Measurements from ENCODE around the gene LRRC8B.
"Not testable (repeated sequence)": the region's sequence is repeated elsewhere in the genome, so short reads cannot be mapped to it uniquely, and the experiment has no call there.

The LRRC8B gene

GRCh38 chr1:89609781-89610456 lies 85.3 kb downstream of the LRRC8B start:
- DNase-seq = no peak

- no peak for DNase-seq
These were observed 85.9 kb downstream of the LRRC8B start for GRCh38 chr1:89610457-89611011.

DNA sequence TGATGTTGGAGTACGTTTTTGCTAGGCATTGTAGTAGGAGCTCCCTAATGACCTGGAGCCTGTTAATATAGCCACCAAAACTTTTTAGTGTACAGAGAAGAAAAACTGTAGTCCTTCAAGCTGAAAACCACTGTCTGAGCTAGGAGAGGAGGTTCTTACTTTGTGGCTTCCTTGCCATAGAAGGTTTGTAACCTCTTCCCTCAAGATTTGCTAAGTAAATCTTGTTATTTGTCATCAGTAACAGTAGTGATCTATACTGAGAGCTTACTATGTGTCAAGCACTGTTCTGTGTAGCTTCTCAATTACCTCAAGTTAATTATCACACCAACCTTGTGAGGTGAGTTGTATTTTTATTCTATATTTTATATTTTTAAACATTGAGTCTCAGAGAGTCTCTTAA lies 87.1 kb downstream of the LRRC8B start:
- no peak for DNase-seq

- DNase-seq = no peak
These were observed 89.3 kb downstream of the LRRC8B start for GRCh38 chr1:89613928-89614327.

DNA sequence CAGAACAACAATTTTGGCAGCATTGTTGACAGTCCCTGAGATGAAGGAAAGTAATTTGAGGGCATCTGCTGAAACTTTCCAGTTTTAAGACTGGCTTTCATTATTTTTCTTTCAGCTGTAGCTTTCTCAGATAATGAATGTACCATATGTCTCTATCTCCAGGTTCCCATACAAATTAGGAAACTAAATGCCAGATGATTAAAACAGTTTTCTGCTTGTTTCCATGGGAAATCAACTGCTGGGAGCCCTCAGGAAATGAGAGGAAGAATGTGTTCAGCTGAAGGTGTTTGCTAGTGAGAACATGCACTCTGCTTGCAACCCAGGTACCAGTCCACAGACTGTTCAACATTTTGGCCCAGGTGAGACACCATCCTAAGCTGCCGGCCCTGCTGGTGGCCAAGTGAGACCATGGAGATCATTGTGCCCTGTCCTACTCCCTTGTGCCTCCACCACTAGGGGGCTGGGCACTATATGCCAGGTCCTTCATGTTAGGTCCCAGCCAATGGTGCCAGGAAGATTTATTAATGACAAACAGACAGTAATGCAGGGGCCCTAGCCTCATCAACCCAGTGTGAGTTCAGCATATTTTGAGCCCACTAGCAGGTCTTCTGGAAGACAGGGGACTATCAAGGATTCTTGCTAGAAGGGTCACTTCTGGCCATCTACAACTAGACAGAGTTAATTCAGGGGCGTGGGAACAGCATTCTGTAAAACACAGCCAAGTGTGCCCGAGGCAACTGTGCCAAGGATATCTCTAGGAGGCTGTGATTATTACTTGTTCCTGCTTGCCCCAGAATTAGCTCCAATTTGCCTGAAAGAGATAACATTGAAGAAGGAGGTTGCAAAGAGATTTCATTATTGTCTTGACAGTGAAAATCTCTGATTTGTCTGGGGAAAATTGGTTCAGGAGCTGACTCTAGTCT lies 91.3 kb downstream of the LRRC8B start:
- no peak for DNase-seq

GRCh38 chr1:89616844-89617627 lies 92.4 kb downstream of the LRRC8B start:
- no peak for DNase-seq

DNA sequence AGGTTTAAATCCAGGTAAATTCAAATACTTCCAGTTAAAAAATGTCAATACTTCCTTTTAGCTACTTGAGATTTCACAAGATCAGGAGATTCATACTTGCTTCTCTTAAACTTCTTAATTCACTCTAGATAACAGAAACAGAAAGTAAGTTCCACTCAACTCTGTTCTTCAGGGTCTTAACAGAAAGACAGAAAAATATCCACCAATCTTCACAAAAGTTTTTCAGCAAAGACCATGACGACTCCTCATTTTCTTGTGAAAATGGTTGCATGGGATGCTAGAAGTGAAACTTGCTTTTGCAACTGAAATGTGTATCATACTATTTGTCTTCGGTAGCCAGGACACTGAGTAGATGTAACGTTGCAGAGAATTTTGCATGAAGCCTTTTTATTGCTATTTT lies 96.0 kb downstream of the LRRC8B start:
- DNase-seq = no peak

- DNase-seq = no peak
These were observed 98.3 kb downstream of the LRRC8B start for GRCh38 chr1:89622895-89623294.

GRCh38 chr1:89624314-89624713 lies 99.7 kb downstream of the LRRC8B start:
- no peak for DNase-seq

DNA sequence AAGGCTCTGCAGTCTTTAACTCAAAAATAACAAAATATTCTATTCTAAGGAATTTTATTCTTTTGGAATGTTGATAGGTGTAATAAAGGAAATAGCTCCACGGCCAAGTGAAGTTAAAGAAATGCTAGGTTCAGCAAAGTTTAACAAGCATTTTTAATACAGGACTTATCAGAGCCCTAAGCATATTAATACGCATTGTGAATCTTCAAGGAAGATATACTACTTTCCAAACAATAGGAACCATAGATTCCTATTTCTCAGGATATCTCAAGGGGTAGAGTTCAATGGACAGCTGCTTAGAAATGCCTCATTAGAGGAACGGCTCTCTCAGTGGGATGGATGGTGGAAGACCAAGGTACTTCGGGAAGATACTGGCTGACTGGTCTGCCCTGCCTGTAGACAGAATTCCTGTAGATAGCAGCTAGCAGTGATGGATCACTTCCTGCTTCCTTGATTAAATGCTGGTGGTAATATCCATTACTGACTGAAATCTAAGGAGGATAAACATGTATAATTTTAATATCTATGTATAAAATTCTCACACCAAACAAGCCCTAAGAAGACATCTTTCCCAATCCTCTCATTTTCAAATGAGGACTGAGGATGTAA lies 100.2 kb downstream of the LRRC8B start:
- DNase-seq = no peak

DNA sequence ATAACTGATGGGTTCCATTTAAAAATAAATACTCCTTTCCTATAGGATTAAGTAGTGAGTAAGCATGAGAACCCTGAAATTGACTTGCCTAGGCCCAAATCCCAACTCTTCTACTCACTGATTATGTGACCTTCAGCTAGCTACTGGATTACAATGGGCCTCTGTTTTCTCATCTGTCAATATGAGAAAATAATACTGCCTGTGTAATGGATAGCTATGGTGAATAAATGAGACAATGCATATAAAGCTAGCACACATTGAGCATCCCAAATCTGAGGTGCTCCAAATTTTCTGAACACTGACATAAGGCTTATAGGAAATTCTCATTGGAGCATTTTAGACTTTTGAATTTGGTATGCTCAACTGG lies 103.0 kb downstream of the LRRC8B start:
- no peak for DNase-seq

GRCh38 chr1:89629146-89629545 lies 104.5 kb downstream of the LRRC8B start:
- DNase-seq = no peak

DNA sequence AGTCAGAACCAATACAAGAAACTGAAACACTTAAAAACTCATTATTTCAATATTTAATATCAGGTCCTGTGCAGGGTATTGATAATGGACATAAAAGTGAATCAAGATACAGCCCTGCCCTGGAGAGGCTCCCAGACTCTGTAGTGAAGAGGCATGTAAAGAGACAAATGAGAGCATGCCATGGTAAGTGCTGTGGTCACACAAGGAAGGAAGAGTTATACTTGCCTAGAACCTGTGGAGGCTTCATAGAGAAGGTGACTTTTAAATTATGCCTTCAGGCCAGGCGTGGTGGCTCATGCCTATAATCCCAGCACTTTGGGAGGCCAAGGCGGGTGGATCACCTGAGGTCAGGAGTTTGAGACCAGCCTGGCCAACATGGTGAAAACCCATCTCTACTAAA lies 105.0 kb downstream of the LRRC8B start:
- DNase-seq = not testable (repeated sequence)

DNA sequence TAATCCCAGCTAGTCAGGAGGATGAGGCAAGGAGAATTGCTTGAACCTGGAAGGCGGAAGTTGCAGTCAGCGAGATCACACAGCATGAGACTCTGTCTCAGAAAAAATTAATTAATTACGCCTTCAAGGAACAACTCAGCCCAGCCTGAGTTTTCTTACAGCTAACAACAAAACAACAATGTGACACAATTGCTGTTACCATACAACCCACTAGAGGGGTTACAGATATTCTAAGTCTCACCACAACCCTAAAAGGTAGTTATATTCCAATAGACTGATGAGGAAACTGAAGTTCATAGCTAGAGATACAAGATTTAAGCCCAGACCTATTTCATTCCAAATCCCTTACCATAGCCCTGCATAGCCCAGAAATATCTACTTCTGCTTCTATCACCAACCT lies 105.4 kb downstream of the LRRC8B start:
- DNase-seq = no peak

DNA sequence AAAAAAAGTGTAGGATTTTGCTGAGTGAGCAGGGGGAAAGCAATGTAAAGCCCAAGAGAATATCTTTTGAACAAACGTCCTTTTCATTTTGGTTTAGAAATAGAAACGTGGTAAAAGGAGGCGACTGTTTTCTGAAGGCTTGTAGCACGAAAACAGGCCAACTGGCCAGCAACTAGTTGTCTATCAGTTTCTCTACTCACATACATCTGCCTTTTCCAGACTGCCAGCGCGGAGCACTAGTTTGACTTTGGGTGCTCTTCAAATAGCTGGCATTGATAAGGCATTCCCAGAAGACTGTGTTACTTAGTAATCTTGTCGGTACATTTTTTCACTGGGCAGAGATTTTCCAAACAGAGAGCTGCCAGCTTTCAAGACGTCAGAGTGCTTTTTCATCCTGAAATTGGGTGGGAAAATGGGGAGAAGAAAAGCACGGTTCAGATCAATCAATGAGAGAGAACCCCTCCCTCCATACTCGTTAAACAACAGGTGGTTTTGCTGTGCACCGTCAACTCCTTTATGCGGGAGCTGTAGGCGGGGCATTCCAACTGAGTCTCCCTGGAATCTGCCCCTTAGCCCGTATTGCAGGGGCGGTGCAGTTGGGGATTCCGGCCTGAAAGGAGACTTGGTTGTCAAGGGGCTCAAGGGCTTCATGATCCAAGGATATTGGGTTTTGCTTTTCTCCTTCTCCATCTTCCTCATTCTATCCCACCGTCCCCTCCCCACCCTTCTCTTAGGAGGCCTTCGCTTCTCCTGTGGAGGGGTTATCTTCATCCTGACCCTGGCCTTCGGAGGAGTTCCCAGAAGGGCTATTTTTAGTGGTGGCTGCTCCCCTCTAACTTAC lies 107.4 kb downstream of the LRRC8B start:
- no peak for DNase-seq

GRCh38 chr1:89632657-89633247 lies 108.1 kb downstream of the LRRC8B start, which contains the start of gene LRRC8C:
TSS of gene LRRC8C (plus strand) at chr1:89633120. CDS start at chr1:89686474, 53,354 bp downstream.
- peak; percentile 58 for DNase-seq

DNA sequence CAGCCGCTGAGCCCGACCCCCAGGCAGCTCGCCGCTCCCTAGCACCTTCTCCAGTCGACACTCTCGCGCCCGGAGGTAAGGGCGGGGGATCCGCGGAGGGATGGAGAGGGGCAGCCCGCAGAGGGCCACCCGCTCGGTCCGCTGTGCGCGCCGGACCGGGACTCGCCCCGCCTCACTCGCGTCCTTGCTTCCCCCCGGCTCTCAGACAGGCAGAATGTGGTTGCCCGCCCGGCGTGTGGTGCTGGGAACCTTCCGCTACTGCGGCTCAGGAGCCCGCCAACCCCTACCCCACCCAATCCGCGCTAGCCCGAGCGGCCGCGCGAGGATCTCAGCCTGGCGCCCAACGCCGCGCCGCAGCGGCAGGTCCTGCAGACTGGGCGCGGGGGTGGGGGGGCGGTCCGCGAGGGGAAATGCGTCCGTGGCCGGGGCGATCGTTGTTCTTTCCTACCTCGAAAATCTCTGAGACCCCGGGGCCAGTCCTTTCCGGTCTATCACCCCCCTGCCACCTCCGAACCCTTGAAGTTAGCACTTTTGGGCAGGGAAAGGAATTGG lies 108.7 kb downstream of the LRRC8B start:
- DNase-seq = peak; percentile 58

- peak; percentile 10 for DNase-seq
These were observed 109.4 kb downstream of the LRRC8B start for GRCh38 chr1:89633800-89634625.

- no peak for DNase-seq
These were observed 111.5 kb downstream of the LRRC8B start for GRCh38 chr1:89635825-89636815.

All from NCI-H2029 (cell line).